Endothelial cell of umbilical vein (primary cell): ENCODE data around the gene MRFAP1.

ENCODE experiments used
- CTCF ChIP-seq, 2 donors: IDR thresholded peaks; 1 replicate in 1 of 2; 2 replicates in 1 of 2; pipeline ENCODE4 v1.5.1; 2011; ENCODE audit warnings: low read length in 2 of 2, mild to moderate bottlenecking in 2 of 2, moderate library complexity in 2 of 2, control low read depth in 1 of 2, inconsistent platforms in 1 of 2, low read depth in 1 of 2; ENCODE audit not compliant: insufficient read depth in 1 of 2; ENCODE audit errors: extremely low read depth in 1 of 2
- EZH2 ChIP-seq: IDR thresholded peaks from 2 replicates; pipeline ENCODE4 v1.6.1; 2012; ENCODE audit warnings: borderline replicate concordance, low read depth, mild to moderate bottlenecking, moderate library complexity, low read length, inconsistent platforms; ENCODE audit not compliant: severe bottlenecking
- GATA2 ChIP-seq: IDR thresholded peaks from 2 replicates; pipeline ENCODE4 v1.7.0; 2011; ENCODE audit warnings: low read depth, mild to moderate bottlenecking, moderate library complexity, mixed read lengths, low read length; ENCODE audit not compliant: insufficient read length, insufficient read depth
- MAX ChIP-seq: IDR thresholded peaks from 2 replicates; pipeline ENCODE4 v1.6.1; 2011; ENCODE audit not compliant: insufficient read depth, insufficient read length
- MYC ChIP-seq: IDR thresholded peaks from one replicate; pipeline ENCODE4 v1.6.1; 2011; ENCODE audit warnings: mild to moderate bottlenecking, low read depth, low read length
- POLR2A ChIP-seq: IDR thresholded peaks from 2 replicates; pipeline ENCODE4 v1.6.1; 2012; ENCODE audit warnings: low read depth, mild to moderate bottlenecking, control low read depth, low read length

GRCh38 chr4:6640292-6641163 is at the start of gene MRFAP1:
- TF ChIP-seq EZH2, result no peak
- no peak for TF ChIP-seq CTCF (IDR thresholded peaks at IDR 0.05; ENCODE audit: extremely low read depth in 1 of 2, insufficient read depth in 1 of 2, low read depth in 1 of 2, low read length in 2 of 2)
- TF ChIP-seq MYC, result no peak
- peak; percentile 8 for TF ChIP-seq MAX
- peak; percentile 89 for TF ChIP-seq POLR2A
- TF ChIP-seq GATA2, result no peak
